Spinal cord (tissue), 4 donors: ENCODE measurements around the gene CCN2. TPM values are rescaled to one million over a fixed set of nuclear protein-coding genes. Genes with fewer than 3 reads are reported as not detected.

Experiments
- polyA plus RNA-seq, 2 donors: library from polyadenylated mRNA; unstranded; fragments of 120-200 nt; gene quantifications; one replicate each; pipeline ENCODE4 v1.2.1, GENCODE V29; 2013; ENCODE audit not compliant: insufficient read length in 2 of 2
- total RNA-seq, 2 donors: library from RNA; depleted of rRNA in 1 of 2; stranded (reverse); fragments of 120-200 nt in 1 of 2; fragments of >200 nt in 1 of 2; gene quantifications; one replicate each; pipeline versions ENCODE4 v1.2.3 to v1.2.4, GENCODE V29; 2013 to 2014

CCN2 gene
- total and polyA plus RNA-seq, 4 donors = 16.3 to 86.8 (median 32.0) TPM

Other genes starting within 250 kb of the CCN2 start
- gene OR2A4, start 250.0 kb downstream of the CCN2 start, total RNA-seq = not detected
- not detected for gene OR2A4, start 250.0 kb downstream of the CCN2 start, polyA plus RNA-seq
- gene CTAGE9, start 240.4 kb downstream of the CCN2 start, total RNA-seq = not detected
- under 1 TPM in 1 of 2 donors, not detected in 1; 0.39 TPM for gene CTAGE9, start 240.4 kb downstream of the CCN2 start, polyA plus RNA-seq
- gene ENPP1, start 143.4 kb downstream of the CCN2 start, total RNA-seq = 10 to 100 TPM in 1 of 2 donors, 1 to 10 TPM in 1; 6.4 to 10.8 TPM
- 1 to 10 TPM; 2.1 to 3.2 TPM for gene ENPP1, start 143.4 kb downstream of the CCN2 start, polyA plus RNA-seq